Vagina (tissue), 2 donors: ENCODE measurements around the gene THADA. TPM values are rescaled to one million over a fixed set of nuclear protein-coding genes. Genes with fewer than 3 reads are reported as not detected.
A peak's percentile ranks its signal among the peaks of the same experiment; 100 is the strongest.

Experiments
- DNase-seq, 2 donors: peaks; one replicate each; pipeline ENCODE4 v3.0.0-alpha.2; 2017; ENCODE audit errors: extremely low spot score in 2 of 2
- H3K27ac ChIP-seq: fragments of 200-600 bp; sonication (generic); one replicate; pipeline ENCODE4 v1.5.1; 2019
- H3K27me3 ChIP-seq: fragments of 200-600 bp; sonication (generic); one replicate; pipeline ENCODE4 v1.5.1; 2019
- H3K36me3 ChIP-seq, 2 donors: fragments of 200-600 bp; sonication (generic); one replicate each; pipeline ENCODE4 v1.5.1; 2017 to 2019
- H3K4me1 ChIP-seq: fragments of 200-600 bp; sonication (generic); one replicate; pipeline ENCODE4 v1.5.1; 2019
- H3K4me3 ChIP-seq, 2 donors: fragments of 200-600 bp; sonication (generic); 1 replicate in 1 of 2; 2 replicates in 1 of 2; pipeline ENCODE4 v1.5.1; 2016 to 2019
- H3K9me3 ChIP-seq: fragments of 200-600 bp; sonication (generic); one replicate; pipeline ENCODE4 v1.5.1; 2019
- POLR2A ChIP-seq, 2 donors: fragments of 450-650 bp; IDR thresholded peaks; one replicate each; pipeline ENCODE4 v1.6.1; 2017; ENCODE audit warnings: antibody characterized with exemption in 2 of 2, mild to moderate bottlenecking in 2 of 2, moderate library complexity in 2 of 2
- POLR2AphosphoS5 ChIP-seq, 2 donors: sonication (generic); formaldehyde crosslinking; IDR thresholded peaks; one replicate each; pipeline ENCODE4 v1.9.0; 2017; ENCODE audit warnings: antibody characterized with exemption in 2 of 2, mild to moderate bottlenecking in 2 of 2, low read depth in 1 of 2; ENCODE audit not compliant: insufficient read depth in 1 of 2
- intact Hi-C: fragments of 100-400 bp; cut with DNase I; formaldehyde crosslinking; loops from one replicate; pipeline ENCODE4 v1.15.1; 2023
- total RNA-seq: library from RNA; depleted of rRNA; stranded (reverse); fragments of >200 nt; gene quantifications from one replicate; pipeline ENCODE4 v1.2.3, GENCODE V29; 2016
- TF ChIP-seq, protein P1 (sequence below), 3 experiments: fragments of 450-650 bp in 2 of 3; fragments of 200-600 bp in 1 of 3; sonication (generic) in 1 of 3; IDR thresholded peaks; one replicate each; pipeline ENCODE4 v1.5.1; 2017 to 2019; ENCODE audit warnings: antibody characterized with exemption in 3 of 3, mild to moderate bottlenecking in 2 of 3, moderate library complexity in 2 of 3

The THADA gene
- total RNA-seq, 1 donor from 2014 or later, result 32.2 TPM

DNA sequence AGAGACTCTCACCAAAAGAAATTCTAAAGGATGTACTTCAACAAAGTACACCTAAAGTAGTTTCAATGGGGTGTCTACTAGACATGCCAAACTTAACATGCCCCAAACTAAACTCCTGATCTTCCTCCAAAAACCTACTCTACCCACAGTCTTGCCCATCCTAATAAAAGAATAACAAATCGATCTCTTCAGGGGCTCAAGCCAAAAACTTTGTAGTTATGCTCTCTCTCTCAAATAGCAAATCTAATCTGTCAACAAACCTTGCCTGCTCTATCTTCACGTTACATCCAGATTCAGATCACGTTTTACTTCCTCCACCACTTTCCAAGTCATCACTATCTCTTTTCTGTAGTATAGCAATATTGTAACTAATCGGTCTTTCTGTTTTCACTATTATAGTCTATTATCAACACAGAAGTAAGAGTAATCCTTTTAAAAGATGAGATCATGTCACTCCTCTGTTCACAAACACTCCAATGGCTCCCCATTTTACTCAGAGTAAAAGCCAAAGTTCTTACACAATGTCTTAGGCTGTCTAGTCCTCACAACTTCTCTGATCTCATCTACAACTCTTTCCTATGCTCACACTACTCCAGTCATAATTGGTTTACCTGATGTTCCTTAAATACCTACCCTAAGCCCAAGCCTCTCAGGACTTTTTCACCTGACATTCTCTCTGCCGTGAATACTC is 79.9 kb downstream of the THADA start:
- peaks cover 54% of the 10 kb centered on the region for H3K4me1 ChIP-seq

DNA sequence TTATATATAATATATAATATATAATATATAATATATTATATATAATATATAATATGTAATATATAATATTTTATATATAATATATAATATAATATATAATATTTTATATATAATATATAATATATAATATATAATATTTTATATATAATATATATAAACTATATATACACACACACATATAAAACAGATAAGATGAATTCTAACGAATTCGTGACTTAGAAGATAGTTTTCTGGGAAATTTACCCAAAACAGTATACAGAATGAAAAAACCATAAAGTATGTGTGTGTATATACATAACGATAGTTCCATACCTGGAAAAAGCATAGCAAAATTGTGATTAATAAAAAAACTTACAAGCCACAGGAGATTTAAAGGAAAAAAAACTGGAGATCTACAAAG is 80.6 kb downstream of the THADA start:
- H3K4me3 ChIP-seq, result no peak overlapping the region
- intact Hi-C loops, result no loop called here
- H3K27ac ChIP-seq, result no peak overlapping the region
- no peaks in the 10 kb centered on the region for H3K36me3 ChIP-seq
- H3K9me3 ChIP-seq, result no peaks in the 10 kb centered on the region
- DNase-seq, result no peak
- H3K27me3 ChIP-seq, result no peaks in the 10 kb centered on the region
- peaks cover 52% of the 10 kb centered on the region for H3K4me1 ChIP-seq
- TF ChIP-seq POLR2A (IDR thresholded peaks at IDR 0.05) (no peak), POLR2AphosphoS5 (IDR thresholded peaks at IDR 0.05; ENCODE audit: insufficient read depth in 1 of 2, low read depth in 1 of 2) (no peak)
- TF ChIP-seq, protein P1, sequence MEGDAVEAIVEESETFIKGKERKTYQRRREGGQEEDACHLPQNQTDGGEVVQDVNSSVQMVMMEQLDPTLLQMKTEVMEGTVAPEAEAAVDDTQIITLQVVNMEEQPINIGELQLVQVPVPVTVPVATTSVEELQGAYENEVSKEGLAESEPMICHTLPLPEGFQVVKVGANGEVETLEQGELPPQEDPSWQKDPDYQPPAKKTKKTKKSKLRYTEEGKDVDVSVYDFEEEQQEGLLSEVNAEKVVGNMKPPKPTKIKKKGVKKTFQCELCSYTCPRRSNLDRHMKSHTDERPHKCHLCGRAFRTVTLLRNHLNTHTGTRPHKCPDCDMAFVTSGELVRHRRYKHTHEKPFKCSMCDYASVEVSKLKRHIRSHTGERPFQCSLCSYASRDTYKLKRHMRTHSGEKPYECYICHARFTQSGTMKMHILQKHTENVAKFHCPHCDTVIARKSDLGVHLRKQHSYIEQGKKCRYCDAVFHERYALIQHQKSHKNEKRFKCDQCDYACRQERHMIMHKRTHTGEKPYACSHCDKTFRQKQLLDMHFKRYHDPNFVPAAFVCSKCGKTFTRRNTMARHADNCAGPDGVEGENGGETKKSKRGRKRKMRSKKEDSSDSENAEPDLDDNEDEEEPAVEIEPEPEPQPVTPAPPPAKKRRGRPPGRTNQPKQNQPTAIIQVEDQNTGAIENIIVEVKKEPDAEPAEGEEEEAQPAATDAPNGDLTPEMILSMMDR (IDR thresholded peaks at IDR 0.05), result no peak

More for the DNA sequence above, 79.9 kb downstream of the THADA start:
- Histone ChIP-seq H3K4me3 (no peak overlapping the region), H3K27ac (peak overlapping the region; percentile 82), H3K36me3 (no peaks in the 10 kb centered on the region), H3K27me3 (no peaks in the 10 kb centered on the region), H3K9me3 (no peaks in the 10 kb centered on the region)
- intact Hi-C loops, result no loop called here
- TF ChIP-seq, protein P1 (IDR thresholded peaks at IDR 0.05), result no peak
- TF ChIP-seq POLR2AphosphoS5 (IDR thresholded peaks at IDR 0.05; ENCODE audit: insufficient read depth in 1 of 2, low read depth in 1 of 2) (no peak), POLR2A (IDR thresholded peaks at IDR 0.05) (no peak)
- DNase-seq, result no peak

DNA sequence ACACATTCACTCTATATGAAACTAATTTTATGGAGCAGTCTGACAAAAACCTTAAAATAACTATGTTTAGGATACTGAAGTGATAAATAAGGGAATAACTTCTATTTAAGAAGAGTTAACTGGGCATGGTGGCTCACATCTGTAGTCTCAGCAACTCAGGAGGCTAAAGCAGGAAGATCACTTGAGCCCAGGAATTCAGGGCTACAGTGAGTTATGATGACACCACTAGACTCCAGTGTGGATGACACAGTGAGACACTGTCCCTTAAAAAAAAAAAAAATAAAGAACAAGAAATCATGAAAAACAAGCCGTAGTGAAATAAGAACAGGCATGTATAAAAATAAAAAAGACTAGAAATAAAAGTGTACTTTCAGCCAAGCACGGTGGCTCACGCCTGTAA is 82.0 kb downstream of the THADA start:
- intact Hi-C loops, result no loop called here
- DNase-seq, result no peak
- Histone ChIP-seq H3K36me3 (no peaks in the 10 kb centered on the region), H3K9me3 (no peaks in the 10 kb centered on the region), H3K4me3 (no peak overlapping the region), H3K27ac (peak overlapping the region; percentile 12), H3K27me3 (no peaks in the 10 kb centered on the region), H3K4me1 (peaks cover 40% of the 10 kb centered on the region)
- no peak for TF ChIP-seq POLR2A (IDR thresholded peaks at IDR 0.05)
- TF ChIP-seq, protein P1 (IDR thresholded peaks at IDR 0.05), result no peak

DNA sequence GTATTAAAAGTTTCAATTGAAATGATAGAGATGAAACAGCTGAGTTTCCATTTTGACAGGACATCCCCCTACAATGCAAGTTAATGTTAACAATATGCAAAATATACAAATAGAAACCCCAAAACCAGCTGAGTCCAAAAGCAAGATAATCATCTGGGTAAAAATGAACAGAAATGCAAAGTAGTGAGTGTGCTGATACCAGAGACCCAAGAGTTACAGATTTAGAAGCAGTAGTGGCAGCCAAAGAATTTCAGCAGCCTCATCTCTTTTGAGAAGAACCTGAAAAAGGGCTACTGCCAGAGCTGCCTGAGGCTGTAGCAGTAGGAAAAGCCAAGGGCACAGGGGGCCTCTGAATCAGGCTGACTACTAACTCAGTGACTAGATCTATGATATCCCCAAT is 82.6 kb downstream of the THADA start:
- H3K4me1 ChIP-seq, result peaks cover 34% of the 10 kb centered on the region
- no peak for DNase-seq
- no peaks in the 10 kb centered on the region for H3K9me3 ChIP-seq
- intact Hi-C loops, result no loop called here
- peak overlapping the region; percentile 12 for H3K27ac ChIP-seq
- H3K4me3 ChIP-seq, result no peak overlapping the region
- no peak for TF ChIP-seq POLR2A (IDR thresholded peaks at IDR 0.05)
- TF ChIP-seq POLR2AphosphoS5 (IDR thresholded peaks at IDR 0.05; ENCODE audit: insufficient read depth in 1 of 2, low read depth in 1 of 2), result no peak
- TF ChIP-seq, protein P1 (IDR thresholded peaks at IDR 0.05), result no peak
- no peaks in the 10 kb centered on the region for H3K36me3 ChIP-seq
- H3K27me3 ChIP-seq, result no peaks in the 10 kb centered on the region

DNA sequence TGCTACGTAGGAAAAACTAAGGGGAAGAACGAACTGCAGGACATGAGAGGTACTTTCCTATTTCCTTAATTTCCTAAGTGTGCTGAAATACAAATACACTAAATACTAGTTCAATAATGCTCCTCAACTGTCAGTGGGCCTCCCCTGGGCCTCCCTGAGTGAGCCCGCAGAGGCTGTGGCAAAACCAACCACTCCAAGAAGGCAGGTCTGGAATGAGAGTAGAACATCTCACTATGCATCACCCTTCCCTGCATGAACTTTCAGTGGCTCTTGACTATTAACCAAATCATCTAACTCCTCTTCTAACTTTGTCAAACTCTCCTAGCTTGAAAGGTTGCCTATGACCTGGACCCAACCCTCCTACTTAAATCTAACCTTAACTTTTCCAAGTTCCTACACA is 84.6 kb downstream of the THADA start:
- Histone ChIP-seq H3K9me3 (no peaks in the 10 kb centered on the region), H3K4me3 (no peak overlapping the region), H3K4me1 (peaks cover 15% of the 10 kb centered on the region), H3K27ac (no peak overlapping the region), H3K27me3 (no peaks in the 10 kb centered on the region), H3K36me3 (no peaks in the 10 kb centered on the region)
- intact Hi-C loops, result no loop called here
- TF ChIP-seq POLR2AphosphoS5 (IDR thresholded peaks at IDR 0.05; ENCODE audit: insufficient read depth in 1 of 2, low read depth in 1 of 2), result no peak
- TF ChIP-seq, protein P1 (IDR thresholded peaks at IDR 0.05), result no peak
- no peak for TF ChIP-seq POLR2A (IDR thresholded peaks at IDR 0.05)
- DNase-seq, result no peak
